SK-MEL-5 (cell line): ENCODE results near the gene SEPHS2. TPM values are rescaled to one million over a fixed set of nuclear protein-coding genes. Genes with fewer than 3 reads are reported as not detected.
"Not testable (repeated sequence)": the region's sequence is repeated elsewhere in the genome, so short reads cannot be mapped to it uniquely, and the experiment has no call there.

Experiments
- DNase-seq: peaks from one replicate; pipeline ENCODE4 v3.0.0-alpha.2; 2016; ENCODE audit warnings: low read depth, low spot score
- in situ Hi-C: cut with HindIII; loops from 2 replicates; pipeline ENCODE4 v1.10.0; 2016; ENCODE audit warnings: low sequenced_read_pairs, high pct_unique_total_duplicates, low pct_unique_long_range_greater_than_20kb
- total RNA-seq: library from RNA; depleted of rRNA; stranded (reverse); fragments of >200 nt; shearing (Covaris generic); gene quantifications from 2 replicates; pipeline ENCODE4 v1.2.3, GENCODE V29; 2014

Gene SEPHS2
- total RNA-seq, 1 experiment from 2014 or later = 5.4 TPM

DNA sequence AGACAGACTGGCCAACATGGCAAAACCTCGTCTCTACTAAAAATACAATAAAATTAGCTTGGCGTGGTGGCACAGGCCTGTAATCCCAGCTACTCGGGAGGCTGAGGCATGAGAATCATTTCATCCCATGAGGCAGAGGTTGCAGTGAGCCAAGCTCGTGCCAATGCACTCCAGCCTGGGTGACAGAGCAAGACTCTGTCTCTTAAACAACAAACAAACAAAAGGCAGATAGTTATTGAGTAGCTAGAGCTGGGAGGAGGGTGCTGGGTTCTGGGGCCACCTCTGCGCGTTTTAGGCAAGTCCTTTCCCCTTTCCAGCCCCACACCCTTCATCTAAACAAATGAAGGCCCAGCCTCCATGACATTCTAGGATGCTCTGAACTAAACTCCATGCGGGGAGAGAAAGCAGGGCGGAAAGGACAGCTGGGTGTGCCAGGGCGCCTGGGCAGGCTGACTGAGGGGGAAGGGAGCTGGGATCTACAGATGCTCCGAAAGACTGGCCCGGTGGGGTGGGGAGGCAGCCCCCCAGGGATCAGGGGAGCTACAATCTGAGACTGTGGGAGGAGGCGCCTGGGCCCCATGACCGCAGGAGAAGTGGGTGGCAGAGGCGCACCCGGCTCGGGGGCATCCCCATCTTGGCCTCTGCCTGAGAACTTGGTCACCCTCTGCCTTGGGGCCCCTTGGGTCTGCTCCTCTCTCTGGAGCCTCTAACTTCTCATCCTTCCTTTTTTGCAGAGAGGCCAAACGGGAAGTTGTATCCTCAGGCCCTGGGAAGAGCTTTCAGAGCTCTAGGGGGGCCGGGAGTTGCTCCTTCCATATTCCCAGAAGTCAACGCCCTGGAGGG lies 27.8 kb upstream of the SEPHS2 start:
- DNase-seq = no peak
- in situ Hi-C loops = no loop called here

DNA sequence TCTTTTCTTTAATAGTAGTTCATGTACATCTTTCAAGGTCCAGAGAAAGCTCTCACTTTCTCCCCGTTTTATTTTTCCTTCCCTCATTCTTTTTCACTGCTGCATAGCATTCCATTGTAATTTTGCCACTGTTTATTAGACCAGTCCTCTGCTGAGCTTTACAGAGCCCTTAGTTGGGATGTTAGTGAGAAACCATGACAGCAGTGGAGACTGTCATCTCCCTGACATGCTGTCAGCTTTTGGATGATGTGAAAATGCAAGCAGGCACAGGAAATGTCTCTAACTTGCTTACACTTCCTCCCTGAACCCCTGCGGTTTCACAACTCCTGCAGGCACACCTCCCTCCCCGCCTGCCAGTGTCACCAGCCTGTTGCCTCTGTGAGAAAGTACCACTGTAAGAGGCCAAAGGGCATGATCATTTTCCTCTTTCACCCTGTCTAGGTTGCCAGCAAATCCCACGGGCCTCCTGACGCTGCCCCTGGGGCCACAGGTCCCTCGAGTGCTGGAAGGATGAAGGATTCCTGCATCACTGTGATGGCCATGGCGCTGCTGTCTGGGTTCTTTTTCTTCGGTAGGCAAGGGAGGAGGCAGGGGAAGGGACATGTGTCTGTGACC lies 26.8 kb upstream of the SEPHS2 start, which contains the start of gene ITGAL:
TSS of gene ITGAL (plus strand) at position 415 of the 615 bp plus-strand sequence. CDS start at position 511, 96 bp downstream.
- in situ Hi-C loops = no loop called here
- DNase-seq = no peak

DNA sequence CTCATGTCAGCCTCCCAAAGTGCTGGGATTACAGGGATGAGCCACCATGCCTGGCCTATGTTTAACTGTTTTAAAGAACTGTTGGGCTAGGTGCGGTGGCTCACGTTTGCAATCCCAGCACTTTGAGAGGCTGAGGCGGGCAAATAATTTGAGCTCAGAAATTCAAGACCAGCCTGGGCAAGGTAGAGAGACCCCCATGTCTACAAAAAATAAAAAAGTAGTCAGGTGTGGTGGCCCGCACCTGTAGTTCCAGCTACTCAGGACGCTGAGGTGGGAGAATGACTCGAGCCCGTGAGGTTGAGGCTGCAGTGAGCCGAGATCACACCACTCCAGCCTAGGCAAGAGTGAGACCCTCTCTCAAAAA lies 24.9 kb upstream of the SEPHS2 start:
- in situ Hi-C loops = no loop called here
- no peak for DNase-seq

DNA sequence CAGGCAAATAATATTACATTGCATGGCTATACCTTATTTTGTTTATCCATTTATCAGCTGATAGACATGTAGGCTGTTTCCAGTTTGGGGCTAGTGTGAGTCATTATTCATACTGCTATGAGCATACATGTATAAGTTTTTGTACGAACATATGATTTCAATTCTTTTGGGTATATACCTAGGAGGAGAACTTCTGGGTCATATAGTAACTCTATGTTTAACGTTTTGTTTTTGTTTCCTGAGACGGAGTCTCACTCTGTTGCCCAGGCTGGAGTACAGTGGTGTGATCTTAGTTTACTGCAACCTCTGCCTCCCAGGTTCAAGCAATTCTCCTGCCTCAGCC lies 24.5 kb upstream of the SEPHS2 start:
- in situ Hi-C loops = no loop called here
- no peak for DNase-seq

DNA sequence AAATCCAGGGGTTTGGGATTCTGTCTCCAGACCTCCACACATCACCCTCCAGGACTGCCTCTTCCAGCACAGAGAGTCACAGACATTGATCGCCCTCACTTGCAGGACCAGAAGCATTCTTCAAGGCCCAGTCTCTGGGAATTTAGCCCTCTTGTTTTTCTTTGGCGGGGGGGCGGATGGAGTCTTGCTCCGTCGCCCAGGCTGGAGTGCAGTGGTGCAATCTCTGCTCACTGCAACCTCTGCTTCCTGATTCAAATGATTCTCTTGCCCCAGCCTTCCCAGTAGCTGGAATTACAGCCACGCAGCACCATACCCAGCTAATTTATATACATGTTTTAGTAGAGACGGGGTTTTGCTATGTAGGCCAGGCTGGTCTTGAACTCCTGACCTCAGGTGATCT lies 18.4 kb upstream of the SEPHS2 start:
- in situ Hi-C loops = no loop called here
- no peak for DNase-seq

DNA sequence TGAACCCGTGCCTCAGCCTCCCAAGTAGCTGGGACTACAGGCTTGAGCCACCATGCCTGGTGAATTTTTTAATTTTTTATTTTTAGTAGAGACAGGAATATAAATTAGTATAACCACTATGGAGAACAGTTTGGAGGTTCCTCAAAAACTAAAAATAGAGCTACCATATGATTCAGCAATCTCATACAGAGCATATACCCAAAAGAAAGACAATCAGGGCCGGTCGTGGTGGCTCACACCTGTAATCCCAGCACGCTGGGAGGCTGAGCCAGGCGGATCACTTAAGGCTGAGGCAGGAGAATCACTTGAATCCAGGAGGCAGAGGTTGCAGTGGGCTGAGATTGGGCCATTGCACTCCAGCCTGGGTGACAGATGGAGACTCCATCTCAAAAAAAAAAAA lies 15.8 kb upstream of the SEPHS2 start:
- DNase-seq, in situ Hi-C loops: not testable (repeated sequence)

DNA sequence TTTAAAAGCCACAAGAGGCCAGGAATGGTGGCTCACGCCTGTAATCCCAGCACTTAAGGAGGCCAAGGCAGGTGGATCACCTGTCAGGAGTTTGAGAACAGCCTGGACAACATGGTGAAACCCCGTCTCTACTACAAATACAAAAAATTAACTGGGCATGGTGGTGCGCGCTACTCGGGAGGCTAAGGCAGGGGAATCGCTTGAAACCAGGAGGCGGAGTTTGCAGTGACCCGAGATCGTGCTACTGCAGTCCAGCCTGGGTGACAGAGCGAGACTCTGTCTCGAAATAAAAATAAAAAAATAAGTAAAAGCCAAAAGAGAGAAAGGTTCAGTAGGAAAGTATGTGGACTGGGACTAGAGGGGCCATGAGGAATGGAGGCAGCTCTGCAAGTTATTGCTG lies 13.8 kb upstream of the SEPHS2 start:
- DNase-seq = no peak
- in situ Hi-C loops = no loop called here

DNA sequence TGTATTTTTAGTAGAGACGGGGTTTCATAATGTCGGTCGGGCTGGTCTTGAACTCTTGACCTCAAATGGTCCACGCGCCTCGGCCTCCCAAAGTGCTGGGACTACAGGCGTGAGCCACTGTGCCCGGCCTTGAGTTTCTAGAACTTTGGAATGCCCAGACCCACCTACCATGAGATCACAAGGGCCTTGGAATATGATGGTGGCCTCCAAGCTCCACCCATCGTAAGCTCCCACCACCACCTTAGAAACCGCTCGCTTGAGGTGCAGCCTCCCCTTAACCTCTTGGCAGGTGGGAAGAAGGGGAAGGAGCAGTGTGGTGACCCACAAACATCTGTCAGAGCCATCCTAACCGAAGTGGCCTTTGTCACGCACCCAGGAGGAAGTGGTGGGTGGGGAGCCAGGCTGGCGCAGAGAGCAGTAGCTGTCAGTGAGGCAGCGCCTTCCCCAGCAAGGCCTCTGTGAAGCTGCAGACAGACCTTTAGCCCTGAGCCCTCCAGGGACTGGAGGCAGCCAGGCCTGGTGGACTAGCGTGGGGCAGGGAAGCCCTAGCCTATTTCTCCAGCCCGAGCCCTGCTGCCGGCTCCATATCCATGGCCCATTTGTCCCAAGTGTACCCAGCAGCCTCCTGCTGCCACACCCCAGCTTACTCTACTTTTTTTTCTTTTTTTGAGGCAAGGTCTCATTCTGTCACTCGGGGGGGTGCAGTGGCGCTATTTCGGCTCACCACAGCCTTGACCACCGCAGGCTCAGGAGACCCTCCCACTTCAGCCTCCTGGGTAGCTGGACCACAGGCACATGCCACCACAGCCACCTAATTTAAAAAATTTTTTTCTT lies 13.1 kb upstream of the SEPHS2 start:
- in situ Hi-C loops = no loop called here
- DNase-seq = no peak

DNA sequence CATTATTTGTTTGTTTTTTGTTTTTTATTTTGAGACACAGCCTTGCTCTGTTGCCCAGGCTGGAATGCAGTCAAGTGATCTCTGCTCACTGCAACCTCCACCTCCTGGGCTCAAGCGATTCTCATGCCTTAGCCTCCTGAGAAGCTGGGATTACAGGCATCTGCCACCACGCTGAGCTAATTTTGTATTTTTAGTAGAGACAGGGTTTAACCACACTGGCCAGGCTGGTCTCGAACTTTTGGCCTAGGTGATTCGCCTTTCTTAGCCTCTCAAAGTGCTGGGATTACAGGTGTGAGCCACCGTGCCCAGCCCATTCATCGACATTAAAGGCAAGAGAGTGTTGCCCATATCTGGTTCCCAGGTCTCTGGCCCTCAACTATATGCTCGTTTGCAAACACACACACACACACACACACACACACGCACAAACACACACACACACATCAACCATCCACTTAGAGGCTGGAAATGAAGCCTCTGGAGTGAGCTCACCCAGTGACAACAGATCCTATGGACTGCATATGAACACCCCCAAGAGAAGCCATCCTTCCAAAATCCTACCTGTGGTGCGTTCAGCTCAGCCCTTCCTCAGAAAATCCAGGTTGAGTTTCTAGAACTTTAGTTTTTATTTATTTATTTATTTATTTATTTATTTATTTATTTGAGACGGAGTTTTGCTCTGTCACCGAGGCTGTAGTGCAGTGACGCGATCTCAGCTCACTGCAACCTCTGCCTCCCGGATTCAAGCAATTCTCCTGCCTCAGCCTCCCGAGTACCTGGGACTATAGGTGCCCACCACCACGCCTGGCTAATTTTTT lies 12.3 kb upstream of the SEPHS2 start:
- DNase-seq = no peak
- in situ Hi-C loops = no loop called here

DNA sequence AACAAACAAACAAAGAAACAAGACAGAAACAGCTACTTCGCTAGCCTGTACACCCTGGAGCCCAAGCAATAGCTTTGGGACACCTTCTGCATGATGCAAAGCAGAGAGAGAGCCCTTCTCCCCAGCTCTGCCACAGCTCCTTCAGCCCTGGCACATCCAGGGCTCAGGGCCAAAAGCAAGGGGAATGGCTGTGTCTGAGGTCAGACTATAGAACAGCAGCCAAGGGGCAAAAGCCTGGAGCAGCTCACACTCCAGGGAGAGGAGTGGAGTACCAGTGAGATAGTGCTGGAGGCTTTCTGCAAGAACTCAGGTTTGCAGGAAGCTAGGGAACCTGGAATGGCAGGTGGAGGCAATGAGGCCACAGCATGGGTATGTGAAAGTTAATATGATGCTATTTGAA lies 11.6 kb upstream of the SEPHS2 start:
- in situ Hi-C loops = no loop called here
- DNase-seq = no peak

DNA sequence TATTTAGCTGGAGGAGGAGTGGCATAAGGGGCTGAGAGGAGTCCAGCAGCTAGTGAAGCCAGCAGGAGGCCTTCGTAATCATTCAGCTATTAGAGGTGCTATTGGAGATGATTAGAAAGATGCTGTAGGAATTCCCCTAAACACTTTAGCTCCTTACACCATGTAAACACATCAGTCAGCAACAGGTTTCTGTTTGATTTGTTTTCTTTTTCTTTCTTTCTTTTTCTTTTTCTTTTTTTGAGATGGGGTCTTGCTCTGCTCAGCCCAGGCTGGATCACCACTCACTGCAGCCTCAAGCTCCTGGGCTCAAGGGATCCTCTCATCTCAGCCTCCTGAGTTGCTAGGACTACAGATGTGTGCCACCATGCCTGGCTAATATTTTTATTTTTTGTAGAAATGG lies 10.6 kb upstream of the SEPHS2 start:
- DNase-seq = no peak
- in situ Hi-C loops = no loop called here

DNA sequence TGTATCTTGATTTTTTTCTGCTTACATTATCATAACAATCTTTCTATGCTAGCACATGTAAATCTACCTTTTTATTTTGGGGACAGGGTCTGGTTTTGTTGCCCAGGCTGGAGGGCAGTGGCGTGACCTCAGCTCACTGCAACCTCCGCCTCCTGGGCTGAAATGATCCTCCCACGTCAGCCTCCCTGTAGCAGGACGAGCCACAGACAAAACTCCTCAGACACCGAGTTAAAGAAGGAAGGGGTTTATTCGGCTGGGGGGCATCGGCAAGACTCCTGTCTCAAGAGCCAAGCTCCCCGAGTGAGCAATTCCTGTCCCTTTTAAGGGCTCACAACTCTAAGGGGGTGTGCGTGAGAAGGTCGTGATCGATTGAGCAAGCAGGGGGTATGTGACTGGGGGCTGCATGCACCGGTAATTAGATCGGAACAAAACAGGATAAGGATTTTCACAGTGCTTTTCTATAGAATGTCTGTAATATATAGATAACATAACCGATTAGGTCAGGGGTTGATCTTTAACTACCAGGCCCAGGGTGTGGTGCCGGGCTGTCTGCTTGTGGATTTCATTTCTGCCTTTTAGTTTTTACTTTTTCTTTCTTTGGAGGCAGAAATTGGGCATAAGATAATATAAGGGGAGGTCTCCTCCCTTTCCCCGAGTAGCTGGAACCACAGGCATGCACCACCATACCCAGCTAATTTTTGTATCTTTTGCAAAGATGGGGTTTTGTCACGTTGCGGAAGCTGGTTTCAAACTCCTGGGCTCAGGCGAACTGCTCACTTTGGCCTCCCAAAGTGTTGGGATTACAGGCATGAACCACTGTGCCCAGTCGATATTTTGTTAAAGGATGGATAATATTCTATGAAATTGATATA lies 7.3 kb upstream of the SEPHS2 start:
- in situ Hi-C loops, DNase-seq: not testable (repeated sequence)

DNA sequence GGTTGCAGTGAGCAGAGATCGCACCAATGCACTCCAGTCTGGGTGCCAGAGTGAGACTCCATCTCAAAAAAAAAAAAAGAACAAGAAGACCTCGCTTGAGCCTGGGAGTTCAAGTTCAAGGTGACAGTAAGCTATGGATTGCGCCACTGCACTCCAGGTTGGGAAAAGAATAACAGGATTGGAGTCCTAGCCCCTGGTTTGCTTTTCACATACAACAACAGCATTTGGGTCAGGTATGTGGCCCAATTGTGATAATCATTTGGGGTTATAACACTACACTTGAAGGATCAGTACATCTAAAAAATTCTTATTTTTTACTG lies 3.4 kb upstream of the SEPHS2 start:
- no peak for DNase-seq
- in situ Hi-C loops = no loop called here

DNA sequence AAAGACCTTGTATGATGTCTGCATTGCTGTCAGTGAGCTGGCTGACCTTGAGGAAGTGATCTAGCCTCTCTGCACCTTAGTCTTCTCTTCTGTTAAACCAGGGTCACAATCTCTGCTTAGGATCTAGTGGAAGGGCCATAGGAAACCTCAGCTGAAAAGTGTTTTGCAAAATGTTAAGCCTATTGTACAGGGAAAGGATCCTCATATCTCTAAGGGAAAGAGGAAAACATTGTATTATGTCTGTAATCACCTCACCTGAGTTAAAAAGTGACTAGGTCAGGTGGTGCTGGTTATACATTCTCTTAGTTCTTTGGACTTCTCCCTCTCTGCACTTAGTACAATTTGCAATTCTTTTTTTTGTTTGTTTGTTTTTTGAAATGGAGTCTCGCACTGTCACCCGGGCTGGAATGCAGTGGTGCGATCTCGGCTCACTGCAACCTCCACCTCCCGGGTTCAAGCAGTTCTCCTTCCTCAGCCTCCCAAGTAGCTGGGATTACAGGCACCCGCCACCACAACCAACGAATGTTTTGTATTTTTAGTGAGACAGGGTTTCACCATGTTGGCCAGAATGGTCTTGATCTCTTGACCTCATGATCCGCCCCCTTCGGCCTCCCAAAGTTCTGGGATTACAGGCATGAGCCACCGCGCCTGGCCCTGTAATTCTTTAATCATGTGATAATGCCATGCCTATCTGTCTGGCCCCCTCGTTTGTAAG lies 2.0 kb upstream of the SEPHS2 start:
- in situ Hi-C loops = no loop called here
- DNase-seq = no peak

DNA sequence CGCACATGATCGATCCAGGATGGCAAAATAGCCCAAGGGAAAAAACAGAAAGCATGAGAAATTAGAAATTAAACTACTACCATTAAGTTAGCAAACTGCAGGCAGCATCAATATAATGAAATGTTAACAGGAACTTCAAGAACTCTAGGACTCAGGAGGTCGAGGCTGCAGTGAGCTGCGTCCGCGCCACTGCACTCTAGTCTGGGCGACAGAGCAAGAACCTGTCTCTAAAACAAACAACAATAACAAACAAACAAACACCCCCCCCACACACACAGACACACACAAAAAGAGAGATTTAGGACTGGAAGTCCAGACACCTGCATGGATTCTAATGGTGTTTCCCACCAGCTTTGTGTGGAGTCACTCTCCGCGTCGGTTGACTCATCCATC lies 525 bp upstream of the SEPHS2 start:
- DNase-seq = no peak
- in situ Hi-C loops = no loop called here

DNA sequence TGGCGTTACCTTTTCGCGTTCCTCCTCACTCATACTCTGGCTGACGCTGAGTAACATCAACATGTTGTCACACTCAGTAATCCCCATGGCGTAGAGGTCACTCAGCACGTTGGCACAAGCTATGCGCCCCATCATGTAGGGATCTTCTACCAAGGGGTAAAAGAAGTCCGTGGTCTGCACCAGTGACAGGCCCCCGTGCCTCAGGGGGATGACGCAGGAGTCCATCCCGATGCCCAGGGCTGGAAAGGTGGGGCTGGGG lies 596 bp downstream of the SEPHS2 start:
- in situ Hi-C loops = no loop called here
- no peak for DNase-seq
